Prostate gland (tissue), 2 donors: ENCODE data around the gene SLC38A10.

Experiments used
- POLR2A ChIP-seq: fragments of 450-650 bp; IDR thresholded peaks from one replicate; pipeline ENCODE4 v1.6.1; 2016; ENCODE audit warnings: antibody characterized with exemption, mild to moderate bottlenecking
- TF ChIP-seq, protein P1 (sequence below), 4 experiments: fragments of 200-600 bp in 2 of 4; fragments of 450-650 bp in 2 of 4; sonication (generic) in 2 of 4; IDR thresholded peaks; 1 replicate in 3 of 4; 2 replicates in 1 of 4; pipeline ENCODE4 v1.5.1; 2016 to 2019; ENCODE audit warnings: antibody characterized with exemption in 4 of 4, mild to moderate bottlenecking in 2 of 4, moderate library complexity in 2 of 4

DNA sequence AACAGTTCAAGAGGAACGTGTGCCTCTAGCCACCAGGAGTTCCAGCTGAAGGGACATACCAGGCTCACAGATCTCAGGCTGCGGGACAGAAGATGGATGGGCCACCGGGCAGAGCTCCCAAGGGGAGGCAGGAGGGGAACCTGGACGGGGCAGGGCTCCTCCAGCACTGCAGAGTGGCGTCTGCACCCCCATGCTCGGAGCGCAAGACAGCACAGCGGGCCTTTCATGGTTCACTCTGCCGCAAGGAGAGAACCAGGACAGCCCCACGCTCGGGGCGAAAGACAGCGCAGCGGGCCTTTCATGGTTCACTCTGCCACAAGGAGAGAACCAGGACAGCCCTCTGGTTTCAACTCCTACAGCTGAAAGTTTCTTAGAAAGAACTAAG is 20.6 kb downstream of the SLC38A10 start:
- no peak for TF ChIP-seq POLR2A
- TF ChIP-seq, protein P1, sequence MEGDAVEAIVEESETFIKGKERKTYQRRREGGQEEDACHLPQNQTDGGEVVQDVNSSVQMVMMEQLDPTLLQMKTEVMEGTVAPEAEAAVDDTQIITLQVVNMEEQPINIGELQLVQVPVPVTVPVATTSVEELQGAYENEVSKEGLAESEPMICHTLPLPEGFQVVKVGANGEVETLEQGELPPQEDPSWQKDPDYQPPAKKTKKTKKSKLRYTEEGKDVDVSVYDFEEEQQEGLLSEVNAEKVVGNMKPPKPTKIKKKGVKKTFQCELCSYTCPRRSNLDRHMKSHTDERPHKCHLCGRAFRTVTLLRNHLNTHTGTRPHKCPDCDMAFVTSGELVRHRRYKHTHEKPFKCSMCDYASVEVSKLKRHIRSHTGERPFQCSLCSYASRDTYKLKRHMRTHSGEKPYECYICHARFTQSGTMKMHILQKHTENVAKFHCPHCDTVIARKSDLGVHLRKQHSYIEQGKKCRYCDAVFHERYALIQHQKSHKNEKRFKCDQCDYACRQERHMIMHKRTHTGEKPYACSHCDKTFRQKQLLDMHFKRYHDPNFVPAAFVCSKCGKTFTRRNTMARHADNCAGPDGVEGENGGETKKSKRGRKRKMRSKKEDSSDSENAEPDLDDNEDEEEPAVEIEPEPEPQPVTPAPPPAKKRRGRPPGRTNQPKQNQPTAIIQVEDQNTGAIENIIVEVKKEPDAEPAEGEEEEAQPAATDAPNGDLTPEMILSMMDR (IDR thresholded peaks at IDR 0.05) = no peak
